ENCODE results near the gene COPZ1. TPM values are rescaled to one million over a fixed set of nuclear protein-coding genes. Genes with fewer than 3 reads are reported as not detected.

The COPZ1 gene
- total RNA-seq, 1 donor from 2014 or later = 160 TPM

DNA sequence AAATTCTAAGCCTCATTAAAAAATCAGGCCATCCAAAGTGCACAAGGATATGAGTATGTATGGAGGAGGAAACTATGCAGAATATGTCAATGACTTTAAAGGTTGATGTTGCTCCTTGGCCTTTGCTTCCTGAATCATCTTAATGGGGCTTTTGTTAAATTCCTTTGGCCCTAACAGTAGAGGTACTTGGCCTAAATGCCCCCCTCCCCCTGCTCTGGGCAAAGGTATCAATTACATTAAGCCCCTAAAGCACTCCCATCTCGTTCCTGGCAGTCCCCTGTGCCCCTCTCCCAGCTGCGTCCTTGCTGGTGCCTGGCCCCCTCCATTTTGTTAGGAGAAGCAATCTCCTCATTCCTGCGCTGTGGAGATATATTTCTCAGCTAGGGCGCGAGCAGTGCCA, 4.8 kb downstream of the COPZ1 start:
- no peaks in the 10 kb centered on the region for H3K9me3 Mint-ChIP-seq
- H3K27ac Mint-ChIP-seq (ENCODE audit: unreplicated experiment) = peak overlapping the region; percentile 43
- H3K27me3 Mint-ChIP-seq (ENCODE audit: low read depth) = no peaks in the 10 kb centered on the region
- H3K36me3 Mint-ChIP-seq (ENCODE audit: low read depth) = no peaks in the 10 kb centered on the region
- DNase-seq (ENCODE audit: low read depth, low spot score) = no peak
- TF ChIP-seq, protein P1, sequence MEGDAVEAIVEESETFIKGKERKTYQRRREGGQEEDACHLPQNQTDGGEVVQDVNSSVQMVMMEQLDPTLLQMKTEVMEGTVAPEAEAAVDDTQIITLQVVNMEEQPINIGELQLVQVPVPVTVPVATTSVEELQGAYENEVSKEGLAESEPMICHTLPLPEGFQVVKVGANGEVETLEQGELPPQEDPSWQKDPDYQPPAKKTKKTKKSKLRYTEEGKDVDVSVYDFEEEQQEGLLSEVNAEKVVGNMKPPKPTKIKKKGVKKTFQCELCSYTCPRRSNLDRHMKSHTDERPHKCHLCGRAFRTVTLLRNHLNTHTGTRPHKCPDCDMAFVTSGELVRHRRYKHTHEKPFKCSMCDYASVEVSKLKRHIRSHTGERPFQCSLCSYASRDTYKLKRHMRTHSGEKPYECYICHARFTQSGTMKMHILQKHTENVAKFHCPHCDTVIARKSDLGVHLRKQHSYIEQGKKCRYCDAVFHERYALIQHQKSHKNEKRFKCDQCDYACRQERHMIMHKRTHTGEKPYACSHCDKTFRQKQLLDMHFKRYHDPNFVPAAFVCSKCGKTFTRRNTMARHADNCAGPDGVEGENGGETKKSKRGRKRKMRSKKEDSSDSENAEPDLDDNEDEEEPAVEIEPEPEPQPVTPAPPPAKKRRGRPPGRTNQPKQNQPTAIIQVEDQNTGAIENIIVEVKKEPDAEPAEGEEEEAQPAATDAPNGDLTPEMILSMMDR (conservative IDR thresholded peaks at IDR 0.05) = no peak
- peak overlapping the region; percentile 63 for H3K4me3 Mint-ChIP-seq
- H3K4me1 Mint-ChIP-seq = peaks cover 61% of the 10 kb centered on the region

DNA sequence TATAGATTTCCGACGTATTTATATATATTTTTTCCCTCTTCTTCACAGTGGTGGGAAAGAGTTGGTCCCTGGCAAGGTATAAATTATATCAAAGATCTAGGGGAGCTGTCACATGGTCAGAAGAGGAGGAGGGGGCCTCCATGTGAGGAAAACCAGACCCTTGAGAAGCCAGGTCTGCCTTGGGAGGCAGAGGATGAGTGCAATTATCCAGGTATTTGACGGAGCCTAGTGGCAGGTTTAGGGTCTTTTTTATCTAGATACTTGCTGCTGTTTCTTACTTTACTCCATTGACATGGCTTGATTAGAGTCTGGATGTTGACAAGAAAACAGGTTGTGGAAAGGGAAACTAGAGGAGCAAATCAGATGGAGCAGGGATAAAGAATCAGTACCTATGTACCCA, 5.5 kb downstream of the COPZ1 start:
- peaks cover 54% of the 10 kb centered on the region for H3K4me1 Mint-ChIP-seq
- peak overlapping the region; percentile 63 for H3K4me3 Mint-ChIP-seq
- DNase-seq (ENCODE audit: low read depth, low spot score) = no peak
- TF ChIP-seq, protein P1 (conservative IDR thresholded peaks at IDR 0.05) = no peak
- no peaks in the 10 kb centered on the region for H3K9me3 Mint-ChIP-seq
- H3K27me3 Mint-ChIP-seq (ENCODE audit: low read depth) = no peaks in the 10 kb centered on the region
- no peak overlapping the region for H3K27ac Mint-ChIP-seq (ENCODE audit: unreplicated experiment)
- H3K36me3 Mint-ChIP-seq (ENCODE audit: low read depth) = no peaks in the 10 kb centered on the region

DNA sequence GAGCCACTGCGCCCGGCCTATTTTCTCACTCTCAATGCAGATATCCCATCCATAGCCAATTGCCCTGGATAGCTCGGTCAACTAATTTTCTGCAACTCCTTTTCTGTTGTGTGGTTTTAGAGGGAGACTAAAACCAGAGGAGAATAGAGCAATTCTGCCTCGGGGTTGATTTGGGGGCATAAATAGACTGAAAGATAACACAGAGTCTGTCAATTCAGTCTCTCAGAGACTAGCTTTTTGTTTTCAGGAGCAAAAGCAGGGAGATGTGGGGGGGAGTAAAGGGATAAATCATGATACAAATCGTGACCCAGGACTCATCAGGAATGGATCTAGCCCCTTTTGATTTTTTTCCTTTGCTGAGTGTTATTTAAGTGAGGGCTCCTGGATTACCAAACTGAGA, 6.5 kb downstream of the COPZ1 start:
- Mint-ChIP-seq H3K4me1 (peaks cover 55% of the 10 kb centered on the region), H3K27ac (ENCODE audit: unreplicated experiment) (no peak overlapping the region), H3K4me3 (peak overlapping the region; percentile 22), H3K36me3 (ENCODE audit: low read depth) (no peaks in the 10 kb centered on the region), H3K9me3 (no peaks in the 10 kb centered on the region), H3K27me3 (ENCODE audit: low read depth) (no peaks in the 10 kb centered on the region)
- TF ChIP-seq, protein P1 (conservative IDR thresholded peaks at IDR 0.05) = no peak
- DNase-seq (ENCODE audit: low read depth, low spot score) = no peak

DNA sequence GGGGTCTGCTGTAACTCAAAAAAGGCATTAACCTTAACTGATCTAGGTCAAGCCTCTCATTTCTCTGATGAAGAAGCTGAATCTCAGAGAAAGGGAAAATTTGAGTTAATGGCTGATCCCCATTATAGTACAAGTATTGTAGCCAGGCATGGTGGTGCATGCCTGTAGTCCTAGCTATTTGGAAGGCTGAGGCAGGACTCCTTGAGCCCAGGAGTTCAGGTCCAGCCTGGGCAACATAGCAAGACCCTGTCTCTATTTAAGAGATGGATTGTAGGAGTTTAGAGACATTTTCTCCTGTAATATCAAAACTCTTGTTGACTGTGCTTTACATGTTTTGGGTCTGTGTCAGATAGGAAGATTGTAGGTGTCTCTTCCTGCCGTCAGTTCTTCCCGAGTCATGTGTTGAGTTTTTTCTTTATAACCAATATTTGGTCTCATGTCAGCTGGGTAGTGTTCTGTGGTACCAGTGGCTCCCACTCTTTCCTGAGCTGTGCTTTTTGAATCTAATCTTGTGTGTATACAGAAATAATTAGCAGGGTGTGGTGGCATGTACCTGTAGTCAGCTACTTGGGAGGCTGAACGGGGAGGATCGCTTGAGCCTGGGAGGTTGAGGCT, 8.6 kb downstream of the COPZ1 start:
- Mint-ChIP-seq H3K36me3 (ENCODE audit: low read depth) (no peaks in the 10 kb centered on the region), H3K4me3 (no peak overlapping the region), H3K27ac (ENCODE audit: unreplicated experiment) (peak overlapping the region; percentile 50), H3K4me1 (peaks cover 66% of the 10 kb centered on the region), H3K27me3 (ENCODE audit: low read depth) (no peaks in the 10 kb centered on the region), H3K9me3 (no peaks in the 10 kb centered on the region)
- no peak for DNase-seq (ENCODE audit: low read depth, low spot score)
- TF ChIP-seq, protein P1 (conservative IDR thresholded peaks at IDR 0.05) = no peak

DNA sequence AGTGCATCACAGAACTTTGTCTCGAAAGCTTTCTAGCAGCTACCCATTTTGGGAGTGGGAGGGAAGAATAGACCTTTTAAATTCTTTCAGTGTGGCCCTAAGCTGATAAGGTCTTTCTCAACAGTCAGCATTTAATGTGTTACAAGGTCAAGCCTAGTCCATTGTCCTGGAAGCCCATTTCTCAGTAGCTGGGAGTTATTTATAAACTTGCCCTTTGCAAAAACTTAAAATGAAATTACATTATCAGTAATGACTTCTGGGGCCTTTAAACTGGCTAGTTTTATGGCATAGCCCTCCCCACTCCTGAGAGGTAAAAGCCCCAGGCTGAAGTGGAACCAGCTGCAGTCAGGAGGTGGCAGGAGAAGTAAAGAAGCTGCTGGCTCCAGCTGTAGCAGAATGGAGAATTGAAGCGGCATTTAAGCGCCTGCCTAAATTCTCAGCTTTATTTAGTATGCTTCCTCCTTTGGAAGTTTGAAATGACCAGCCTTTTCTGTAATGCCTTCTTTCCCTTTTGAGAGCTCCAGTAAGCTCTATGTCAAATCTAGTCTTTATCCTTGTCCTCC, 12.4 kb downstream of the COPZ1 start:
- no peaks in the 10 kb centered on the region for H3K9me3 Mint-ChIP-seq
- H3K27me3 Mint-ChIP-seq (ENCODE audit: low read depth) = no peaks in the 10 kb centered on the region
- H3K36me3 Mint-ChIP-seq (ENCODE audit: low read depth) = peaks cover 10% of the 10 kb centered on the region
- TF ChIP-seq, protein P1 (conservative IDR thresholded peaks at IDR 0.05) = no peak
- no peak overlapping the region for H3K4me3 Mint-ChIP-seq
- peak overlapping the region; percentile 21 for H3K27ac Mint-ChIP-seq (ENCODE audit: unreplicated experiment)
- peaks cover 62% of the 10 kb centered on the region for H3K4me1 Mint-ChIP-seq
- DNase-seq (ENCODE audit: low read depth, low spot score) = no peak
